Measurements from ENCODE around the gene GPR176.

GPR176 gene

DNA sequence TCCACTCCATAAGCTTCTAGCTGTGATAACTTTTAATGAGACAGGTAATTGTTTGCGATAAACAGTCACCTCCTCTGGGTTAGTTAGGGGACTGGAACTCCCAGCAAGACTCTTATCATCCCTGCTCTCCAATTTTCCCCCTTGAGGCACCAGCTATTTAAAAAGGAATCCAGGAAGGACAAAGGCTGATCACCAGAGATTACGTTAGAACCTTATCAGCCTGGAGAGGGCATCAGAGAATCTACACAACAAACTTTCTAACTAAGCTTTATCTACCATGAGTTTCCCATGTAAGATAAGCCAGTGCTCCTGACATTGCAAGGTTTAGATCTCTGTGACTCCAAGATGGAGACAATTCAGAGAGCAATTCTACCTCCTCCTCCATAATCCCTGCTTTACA is 31.3 kb downstream of the GPR176 start:
- DNase-seq, result no peak

DNA sequence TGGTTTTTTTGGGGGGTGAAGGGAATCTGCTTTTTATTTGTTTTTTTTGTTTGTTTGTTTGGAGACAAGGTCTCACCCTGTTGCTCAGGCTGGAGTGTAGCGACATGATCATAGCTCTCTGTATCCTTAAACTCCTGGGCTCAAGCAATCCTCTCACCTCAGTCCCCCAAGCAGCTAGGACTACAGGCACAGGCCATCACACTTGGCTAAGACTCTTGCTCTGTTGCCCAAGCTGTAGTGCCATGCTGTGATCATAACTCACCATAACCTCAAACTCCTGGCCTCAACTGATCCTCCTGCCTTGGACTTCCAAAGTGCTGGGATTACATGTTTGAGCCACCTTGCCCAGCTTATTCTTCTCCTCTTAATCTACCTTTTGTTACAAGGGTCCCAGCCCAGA is 31.8 kb downstream of the GPR176 start:
- DNase-seq, result no peak

DNA sequence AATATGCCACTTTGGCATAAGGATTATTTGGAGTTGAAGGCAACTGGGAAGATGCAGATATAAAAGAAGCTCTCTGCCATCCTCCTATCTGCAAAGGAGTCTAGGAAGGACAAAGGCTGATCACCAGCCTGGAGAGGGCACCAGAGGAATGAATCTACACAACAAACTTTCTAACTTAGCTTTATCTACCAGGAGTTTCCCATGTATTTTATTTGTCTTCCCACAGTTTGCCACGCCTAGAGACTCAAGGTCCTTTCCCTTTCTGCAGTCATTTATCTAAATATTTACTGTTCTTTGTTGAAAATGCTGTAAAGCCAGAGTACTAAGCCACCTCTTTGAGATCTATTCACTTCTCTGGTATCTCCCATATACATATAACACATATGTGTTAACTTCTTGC is 32.2 kb downstream of the GPR176 start:
- no peak for DNase-seq

DNA sequence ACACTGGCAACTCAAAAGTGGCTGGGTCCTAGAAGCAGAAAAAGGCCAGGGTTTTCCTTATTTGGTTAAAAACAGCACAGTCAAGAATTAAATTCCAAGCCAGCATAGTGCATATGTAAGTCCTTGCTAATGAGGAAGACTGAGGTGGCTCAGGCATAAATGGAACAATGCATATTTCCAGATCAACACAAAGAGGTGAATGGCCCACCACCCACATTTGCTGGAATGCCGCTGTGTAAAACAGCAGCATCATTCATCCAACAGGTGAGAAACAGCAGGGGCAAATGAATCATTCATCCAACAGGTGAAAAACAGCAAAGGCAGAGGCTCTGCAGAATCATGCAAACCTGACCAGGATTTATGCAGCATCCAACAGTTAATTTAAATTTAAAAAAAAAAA is 32.9 kb downstream of the GPR176 start:
- DNase-seq, result no peak

DNA sequence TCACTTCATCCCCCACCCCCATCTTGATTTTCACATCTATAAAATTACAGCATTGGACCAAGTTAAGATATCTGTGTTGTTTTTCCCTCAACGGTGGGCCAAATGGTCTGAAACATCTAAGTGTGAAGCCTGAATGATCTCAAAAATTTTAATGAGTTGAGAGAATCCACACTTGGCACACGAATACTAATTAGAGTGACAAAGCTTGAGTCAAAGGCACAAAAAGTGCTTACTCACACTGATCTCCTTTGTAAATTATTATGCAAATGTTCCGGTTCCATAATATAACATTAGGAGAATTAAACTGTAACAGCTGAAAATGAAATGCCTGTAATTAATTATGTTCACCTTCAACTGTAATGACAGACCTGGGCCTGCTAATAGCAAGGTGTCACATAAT is 33.6 kb downstream of the GPR176 start:
- no peak for DNase-seq

DNA sequence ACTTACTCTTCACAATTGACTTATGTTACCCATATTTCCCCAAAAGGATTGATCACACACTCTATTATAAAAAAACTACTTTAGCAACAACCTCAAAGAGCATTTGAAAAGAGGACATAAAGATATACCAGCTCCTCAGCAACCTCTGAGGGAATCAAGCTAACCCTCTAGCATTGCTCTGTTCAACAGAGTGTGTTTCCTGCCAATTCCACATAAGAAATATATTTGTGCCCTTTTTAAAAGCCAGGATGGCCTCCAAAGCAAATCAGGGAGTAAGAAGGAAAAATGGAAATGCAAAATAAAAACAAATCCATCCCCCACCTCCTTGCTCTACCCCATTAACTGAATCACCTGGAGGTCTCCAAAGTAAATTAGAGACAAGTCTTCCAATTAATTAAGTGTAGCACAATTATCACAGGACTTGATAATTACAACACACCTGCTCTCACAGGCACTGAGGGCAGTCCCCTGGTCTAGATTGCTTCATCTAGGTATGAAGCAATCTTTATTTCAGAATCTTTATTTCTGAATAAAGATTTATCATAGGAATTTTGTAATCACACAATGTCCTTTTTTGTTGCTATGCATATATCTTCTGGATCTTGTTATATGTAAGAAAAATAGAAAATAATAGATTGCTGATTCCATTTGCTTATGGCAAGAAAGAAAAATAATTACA is 34.8 kb downstream of the GPR176 start:
- no peak for DNase-seq

DNA sequence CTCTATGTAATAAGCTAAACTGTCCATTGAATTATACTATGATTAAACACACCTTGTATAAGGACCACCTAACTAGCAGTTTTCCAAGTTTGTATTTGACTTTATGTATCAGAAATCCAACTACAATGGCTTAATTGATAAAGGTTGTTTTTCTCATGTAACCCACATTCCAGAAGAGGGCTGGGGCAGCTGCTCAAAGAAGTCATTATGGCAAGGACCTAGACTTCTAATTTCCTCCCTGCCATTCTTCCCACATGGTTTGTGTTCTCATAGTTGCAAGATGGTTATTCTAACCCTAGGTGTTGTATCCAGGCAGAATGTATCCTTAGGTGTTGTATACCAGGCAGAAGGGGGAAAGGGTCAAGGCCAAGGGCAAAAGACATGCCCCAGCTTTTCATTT is 35.7 kb downstream of the GPR176 start:
- no peak for DNase-seq

DNA sequence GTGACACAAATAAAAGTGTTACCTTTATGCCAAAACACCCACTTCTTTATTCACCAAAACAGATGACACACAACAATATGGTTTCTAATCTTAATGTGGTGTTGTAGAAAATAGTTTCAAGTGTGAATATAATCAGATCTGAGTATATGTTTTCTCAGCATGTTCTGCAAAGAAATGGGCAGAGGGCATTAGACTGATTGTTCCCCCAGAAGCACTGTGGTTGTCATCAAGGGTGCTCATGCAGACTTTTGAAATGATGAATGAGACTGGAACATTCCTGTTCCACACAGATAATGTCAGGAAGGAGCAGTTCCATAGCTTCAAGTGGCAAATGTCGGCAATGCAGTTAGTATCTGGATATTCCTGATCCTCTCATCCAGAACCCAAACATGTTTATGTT is 37.5 kb downstream of the GPR176 start:
- no peak for DNase-seq

DNA sequence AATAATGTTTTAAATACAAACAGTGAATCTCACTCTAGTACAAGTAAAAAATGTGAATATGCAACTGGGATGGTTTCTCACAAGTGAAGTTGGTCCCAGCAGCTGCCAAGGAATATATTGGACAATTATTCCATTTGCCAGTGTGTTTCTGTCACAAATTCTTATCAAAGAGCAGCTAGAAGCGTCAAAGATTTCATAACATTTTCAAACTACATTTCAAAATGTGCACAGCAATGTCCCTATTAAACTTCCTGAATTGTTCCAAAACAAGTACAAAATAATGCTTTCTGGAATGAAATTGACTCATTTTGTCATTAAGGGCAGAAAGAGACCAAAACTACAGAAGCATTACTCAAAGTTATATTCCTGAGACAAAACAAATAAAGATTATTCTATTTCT is 38.3 kb downstream of the GPR176 start:
- no peak for DNase-seq

DNA sequence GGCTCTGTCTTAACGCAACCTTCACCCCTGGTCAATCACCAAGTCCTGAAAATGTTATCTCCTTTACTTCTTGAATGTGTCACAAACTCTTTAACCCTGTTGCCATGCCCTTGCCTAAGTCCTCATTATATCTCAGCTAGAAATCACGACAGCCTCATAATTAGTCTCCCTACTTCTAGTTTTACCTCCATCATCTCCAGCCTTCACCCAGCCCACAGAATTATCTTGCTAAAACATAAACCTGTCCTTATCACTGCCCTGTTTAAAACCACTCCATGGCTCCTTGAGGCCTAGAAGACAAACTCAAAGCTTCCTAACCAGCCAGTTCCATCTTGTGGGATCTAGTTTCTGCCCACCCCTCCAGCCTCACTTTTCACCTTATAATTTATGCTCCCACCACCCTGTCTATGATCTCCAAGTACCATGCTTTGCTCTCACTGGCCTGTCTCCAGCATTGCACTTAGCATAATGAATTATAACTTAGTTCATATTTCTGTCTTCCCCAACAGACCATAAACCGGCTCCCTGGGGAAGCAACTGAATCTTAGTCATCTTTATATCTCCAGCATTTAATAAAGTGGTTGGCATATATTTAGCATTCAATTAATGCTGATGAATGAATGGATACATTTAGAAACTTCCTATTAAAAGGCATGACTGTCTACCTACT is 39.2 kb downstream of the GPR176 start:
- no peak for DNase-seq

DNA sequence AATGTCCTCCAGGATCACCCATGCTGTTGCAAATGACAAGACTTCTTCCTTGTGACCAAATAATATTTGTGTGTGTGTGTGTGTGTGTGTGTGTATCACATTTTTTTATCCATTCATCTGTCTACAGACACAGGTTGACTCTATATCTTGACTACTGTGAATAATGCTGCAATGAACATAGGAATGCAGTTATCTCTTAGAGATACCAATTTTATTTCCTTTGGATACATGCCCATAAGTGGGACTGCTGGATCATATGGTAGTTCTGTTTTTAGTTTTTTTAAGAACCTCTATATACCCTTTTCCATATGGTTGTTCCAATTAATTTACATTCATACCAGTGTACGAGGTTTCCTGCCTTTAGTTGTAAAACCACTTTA is 41.7 kb downstream of the GPR176 start:
- DNase-seq, result no peak

DNA sequence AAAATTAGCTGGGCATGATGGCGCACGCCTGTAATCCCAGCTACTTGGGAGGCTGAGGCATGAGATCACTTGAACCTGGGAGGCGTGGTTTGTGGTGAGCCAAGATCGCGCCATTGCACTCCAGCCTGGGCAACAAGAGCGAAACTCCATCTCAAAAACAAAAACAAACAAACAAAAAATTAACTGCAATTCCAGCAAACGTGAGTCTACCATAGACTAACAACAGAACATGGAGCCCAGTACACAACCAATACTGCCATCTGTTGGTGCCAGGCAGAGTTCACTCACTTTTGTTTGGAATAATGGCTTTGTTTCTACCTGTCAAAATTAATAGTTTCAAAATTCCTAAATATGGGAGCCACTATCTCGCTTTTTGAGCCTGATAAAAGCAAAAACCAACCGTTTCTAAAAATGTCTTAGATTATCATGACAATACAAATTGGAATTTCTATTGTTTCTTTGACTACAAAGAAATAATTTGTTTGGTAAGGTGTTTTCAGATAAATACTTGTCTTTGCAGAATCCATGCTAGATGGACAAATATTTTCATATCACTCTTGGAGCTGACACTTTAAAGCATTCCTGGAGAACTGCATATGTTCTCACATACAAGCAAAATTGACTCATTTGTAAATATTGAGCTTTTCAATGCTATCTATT is 45.0 kb downstream of the GPR176 start:
- DNase-seq, result no peak

DNA sequence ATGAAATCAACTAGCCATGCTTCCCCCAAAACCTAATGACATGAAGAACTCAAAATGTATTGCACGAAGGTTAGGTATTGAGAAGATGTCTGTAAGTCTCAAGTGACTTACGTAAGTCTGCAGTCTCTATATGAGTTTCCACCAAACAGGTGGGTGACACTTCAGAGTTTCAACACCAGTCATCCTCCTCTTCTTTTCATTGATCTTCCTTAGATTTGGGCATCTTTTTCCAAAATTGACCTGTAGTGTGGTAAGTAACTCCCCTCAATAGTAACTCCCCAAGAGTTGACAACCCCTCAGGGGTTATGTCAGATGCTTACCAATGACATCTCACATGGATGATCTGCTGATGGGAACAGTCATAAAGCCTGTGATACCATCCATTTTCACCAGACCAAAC is 46.1 kb downstream of the GPR176 start:
- DNase-seq, result no peak

DNA sequence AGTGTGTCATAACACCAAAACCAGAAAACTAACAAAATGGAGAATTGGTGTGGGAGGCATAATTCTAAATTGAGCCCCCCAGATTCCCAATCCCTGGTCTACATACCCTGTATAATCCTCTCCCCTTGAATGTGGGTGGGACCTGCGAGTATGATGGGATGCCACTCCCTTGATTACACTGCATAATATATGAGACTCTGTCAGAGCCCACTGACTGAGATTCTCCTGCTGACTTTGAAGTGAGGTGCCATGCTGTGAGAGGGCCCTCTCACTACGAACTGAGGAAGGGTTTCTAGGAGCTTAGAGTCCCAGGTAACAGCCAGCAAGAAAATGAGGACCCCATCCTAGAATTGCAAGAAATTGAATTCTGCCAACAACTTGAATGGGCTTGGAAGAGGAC is 49.5 kb downstream of the GPR176 start:
- DNase-seq, result no peak

DNA sequence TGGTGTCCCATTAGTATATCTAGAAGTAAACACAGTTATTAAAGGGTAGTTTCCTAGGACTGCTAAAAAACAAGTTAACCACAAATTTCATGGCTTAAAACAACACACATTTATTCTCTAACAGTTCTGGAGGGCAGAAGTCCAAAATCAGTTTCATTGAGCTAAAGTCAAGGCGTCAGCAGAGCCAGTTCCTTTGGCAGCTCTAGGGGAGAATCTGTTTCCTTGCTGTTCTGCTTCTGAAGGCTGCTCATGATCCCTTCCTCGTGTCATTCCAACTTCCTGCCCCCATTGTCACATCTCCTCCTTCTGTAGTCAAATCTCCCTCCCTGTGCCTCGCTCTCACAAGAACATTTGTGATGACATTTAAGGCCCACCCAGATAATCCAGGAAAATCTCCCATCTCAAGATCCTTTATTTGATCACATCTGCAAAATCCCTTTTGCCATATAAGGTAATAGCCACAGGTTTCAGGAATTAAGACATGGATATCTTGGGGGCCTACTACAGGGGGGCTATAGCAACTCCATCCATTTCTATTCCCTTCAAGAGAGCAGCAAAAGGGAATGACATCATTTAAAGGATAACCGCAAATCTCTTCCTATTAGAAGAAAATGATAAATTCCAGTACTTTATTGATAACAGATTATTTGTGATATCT is 50.1 kb downstream of the GPR176 start:
- no peak for DNase-seq

DNA sequence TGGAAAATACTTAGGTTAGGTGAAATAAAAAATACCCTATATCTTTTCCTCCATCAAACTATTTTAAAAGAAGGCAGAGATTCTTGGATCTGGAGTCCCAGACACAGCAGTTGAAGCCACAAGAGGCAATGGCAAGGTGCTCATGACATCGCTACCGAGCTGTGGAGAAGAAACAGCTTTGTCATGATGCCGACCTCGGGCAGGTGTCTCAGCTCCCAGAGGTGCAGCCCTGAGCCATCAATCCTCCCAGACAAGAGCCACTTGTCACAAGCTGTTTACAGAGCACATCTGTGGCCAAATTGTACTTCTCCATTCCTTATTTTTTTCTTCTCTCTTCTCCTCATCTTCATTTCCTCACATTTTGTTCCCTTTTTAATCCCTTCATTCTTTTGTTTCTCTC is 50.8 kb downstream of the GPR176 start:
- DNase-seq, result no peak

DNA sequence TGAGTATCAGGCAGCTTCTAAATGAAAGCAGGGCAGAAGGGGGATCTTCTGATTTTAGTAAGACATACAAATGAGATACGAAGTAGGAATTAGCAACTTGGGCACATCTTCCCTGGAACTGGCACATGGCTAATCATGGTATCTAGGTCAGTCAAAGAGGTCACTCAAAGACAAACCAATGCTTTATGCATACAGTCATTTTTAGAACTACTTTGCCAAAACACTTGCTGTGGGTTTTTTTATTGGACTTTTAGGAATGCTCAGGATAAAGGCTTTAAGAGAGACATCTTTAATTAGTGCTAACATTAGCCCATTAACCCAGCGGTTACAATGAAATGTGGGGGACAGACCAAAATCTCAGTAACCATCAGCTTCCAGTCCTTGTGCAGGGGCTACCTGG is 51.7 kb downstream of the GPR176 start:
- no peak for DNase-seq

DNA sequence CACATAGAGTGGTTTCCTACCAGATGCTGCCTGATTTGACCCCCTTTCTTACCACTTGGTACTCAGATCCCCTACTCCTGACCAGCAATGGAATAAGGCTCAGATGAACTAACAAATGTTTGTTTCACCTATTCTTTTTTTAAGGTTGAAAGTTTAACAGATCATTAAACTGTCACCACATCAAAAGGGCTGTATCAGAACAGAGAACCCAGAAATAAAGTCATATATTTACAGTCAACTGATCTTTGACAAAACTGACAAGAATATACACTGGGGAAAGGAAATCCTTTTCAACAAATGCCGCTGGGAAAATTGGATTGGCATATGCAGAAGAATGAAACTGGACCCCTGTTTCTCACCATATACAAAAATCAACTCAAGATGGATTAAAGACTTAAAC is 56.0 kb downstream of the GPR176 start:
- DNase-seq, result no peak

DNA sequence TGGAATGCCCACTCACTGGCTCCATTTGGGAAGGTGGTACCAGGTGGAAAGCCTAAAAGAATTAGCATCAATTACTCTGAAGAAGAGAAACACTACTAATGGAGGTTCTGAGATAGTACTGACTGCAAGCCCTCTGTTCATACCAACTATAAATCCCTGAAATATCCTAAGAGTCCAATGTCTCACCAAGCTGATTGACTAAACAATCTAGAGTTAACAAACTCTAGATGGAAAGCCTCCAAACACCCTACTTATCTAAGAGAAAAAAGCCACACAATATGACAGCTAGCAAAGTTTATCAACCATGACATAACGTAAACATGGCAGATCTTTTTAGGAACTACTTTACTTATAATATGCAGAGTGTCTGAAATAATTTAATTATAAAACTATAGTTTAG is 59.2 kb downstream of the GPR176 start:
- DNase-seq, result no peak

DNA sequence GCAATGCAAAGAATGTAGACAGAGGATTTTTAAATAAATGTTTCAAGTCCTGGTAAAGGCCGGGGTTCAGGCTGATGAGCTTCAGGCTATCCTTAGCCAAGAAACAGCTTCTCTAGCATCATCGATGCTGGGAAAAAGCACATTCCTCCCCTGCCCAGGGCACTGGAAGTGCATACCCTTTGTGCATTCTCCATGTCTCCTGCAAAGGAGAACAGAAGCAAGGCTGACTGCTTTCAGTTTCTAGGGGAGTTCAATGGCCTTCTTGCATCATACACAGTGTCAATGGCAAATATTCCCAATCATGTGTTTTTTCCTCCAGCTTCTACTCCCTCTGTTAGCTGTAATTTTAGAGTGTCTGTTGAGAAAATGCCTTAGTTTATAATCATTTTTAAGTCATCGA is 59.9 kb downstream of the GPR176 start:
- no peak for DNase-seq

DNA sequence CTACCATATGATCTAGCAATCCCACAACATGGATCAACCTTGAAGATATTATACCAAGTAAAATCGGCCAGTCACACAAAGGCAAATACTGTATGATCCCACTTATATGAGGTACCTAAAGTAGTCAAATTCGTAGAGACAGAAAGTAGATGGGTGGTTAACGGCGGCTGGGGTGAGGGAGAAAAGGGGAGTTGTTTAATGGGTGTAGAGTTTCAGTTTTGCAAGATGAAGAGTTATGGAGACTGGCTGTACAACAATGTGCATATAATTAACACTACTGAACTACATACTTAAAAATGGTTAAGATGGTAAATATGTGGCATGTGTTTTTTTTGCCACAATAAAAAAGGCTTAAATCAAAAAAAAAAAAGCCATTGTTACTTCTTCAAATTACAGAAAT is 60.4 kb downstream of the GPR176 start:
- DNase-seq, result no peak

DNA sequence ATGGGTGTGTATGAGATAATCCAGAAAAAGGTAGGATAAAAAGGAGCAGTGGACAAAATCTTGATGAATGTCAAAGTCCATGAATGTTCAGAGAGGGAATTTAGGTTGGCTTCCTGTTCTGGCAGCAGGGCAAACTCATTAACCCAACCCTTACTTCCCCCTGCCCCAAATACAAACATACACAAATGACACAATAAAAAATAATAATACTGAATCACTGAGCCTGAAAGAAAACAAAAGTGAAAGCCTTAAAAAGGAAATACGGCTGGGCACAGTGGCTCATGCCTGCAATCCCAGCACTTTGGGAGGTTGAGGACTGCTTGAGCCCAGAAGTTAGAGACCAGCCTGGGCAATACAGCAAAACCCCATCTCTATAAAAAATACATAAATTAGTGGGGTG is 62.9 kb downstream of the GPR176 start:
- no peak for DNase-seq

DNA sequence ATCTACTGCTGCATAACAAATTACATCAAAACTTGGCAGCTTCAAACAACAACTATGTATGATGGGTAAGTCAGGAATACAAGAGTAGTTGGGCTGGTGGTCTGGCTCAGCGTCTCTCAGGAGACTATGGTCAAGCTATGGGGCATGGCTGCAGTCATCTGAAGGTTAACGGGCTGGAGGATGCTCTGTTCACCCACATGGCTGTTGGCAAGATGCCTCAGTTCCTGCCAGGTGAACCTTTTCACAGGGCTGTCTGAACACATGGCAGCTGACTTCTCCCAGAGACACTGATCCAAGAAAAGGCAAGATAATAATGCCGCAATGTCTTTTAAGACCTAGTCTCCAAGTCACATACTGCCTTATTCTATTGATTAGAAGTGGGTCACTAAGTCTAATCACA is 63.7 kb downstream of the GPR176 start:
- no peak for DNase-seq

DNA sequence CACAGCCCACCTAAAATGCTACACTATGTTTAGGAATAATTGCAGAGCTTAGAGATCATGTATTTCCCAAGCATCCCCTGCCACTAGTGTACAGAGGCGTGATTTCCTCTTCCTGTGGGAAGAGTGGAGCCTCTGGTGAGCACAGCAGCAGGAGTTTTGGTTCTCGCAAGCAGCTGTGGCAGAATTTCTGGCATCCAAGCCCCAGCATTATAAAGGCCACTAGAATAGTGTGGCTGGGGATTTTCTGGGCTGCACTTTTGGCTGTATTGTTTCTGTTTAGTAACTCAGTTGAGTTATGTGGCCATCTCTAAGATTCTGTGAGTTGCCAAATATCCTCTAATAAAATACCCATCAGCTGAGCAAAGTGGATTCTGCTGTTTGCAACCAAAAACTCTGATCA is 64.7 kb downstream of the GPR176 start:
- DNase-seq, result no peak
